ENCODE data around the gene CSRP3. TPM values are rescaled to one million over a fixed set of nuclear protein-coding genes. Genes with fewer than 3 reads are reported as not detected.

The CSRP3 gene
- total and polyA plus RNA-seq, 2 experiments from 2014 or later: 337 to 869 TPM

DNA sequence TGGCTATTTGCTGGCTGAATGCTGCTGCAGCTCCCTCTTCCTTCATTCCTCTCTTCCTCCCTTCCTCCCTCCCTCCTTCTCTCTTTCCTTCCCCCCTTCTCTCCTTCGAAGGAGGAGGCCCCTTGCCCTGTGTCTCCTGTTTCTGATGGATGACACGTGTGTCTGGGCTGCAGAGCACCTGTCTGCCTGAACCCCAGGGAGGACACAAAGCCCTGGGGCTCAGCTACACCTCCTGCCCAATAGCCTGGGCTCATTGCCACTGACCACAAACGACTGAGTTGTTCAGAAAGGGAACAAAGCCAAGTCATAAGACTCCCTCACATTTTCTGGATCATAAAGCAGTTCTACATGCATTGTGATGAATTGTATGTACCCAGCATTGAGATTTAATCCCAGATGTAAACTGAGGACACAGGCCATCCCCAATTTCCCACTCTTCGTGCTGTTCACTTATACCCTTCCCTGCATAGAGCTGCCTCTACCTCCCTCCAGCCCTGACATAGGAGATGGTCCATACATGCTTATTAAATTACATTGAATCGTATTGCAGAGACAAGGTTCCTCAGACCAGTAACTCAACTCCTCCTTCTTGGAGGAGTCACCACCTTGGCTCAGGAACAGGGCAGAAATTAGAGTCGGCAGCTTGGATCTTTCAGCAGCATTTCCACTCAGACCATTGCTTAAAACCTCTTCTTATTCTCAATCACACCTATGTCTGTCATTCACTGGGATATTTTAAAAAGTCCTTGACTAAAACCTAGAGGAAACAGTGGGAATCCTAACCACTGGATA, 1.2 kb downstream of the CSRP3 start:
- peak overlapping the region; percentile 91 for H3K27ac ChIP-seq
- TF ChIP-seq, protein P1, sequence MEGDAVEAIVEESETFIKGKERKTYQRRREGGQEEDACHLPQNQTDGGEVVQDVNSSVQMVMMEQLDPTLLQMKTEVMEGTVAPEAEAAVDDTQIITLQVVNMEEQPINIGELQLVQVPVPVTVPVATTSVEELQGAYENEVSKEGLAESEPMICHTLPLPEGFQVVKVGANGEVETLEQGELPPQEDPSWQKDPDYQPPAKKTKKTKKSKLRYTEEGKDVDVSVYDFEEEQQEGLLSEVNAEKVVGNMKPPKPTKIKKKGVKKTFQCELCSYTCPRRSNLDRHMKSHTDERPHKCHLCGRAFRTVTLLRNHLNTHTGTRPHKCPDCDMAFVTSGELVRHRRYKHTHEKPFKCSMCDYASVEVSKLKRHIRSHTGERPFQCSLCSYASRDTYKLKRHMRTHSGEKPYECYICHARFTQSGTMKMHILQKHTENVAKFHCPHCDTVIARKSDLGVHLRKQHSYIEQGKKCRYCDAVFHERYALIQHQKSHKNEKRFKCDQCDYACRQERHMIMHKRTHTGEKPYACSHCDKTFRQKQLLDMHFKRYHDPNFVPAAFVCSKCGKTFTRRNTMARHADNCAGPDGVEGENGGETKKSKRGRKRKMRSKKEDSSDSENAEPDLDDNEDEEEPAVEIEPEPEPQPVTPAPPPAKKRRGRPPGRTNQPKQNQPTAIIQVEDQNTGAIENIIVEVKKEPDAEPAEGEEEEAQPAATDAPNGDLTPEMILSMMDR (IDR thresholded peaks at IDR 0.05; ENCODE audit: low read depth, low read length): no peak
- H3K4me3 ChIP-seq: peak overlapping the region; percentile 47
- peak in 1 of 2 donors; percentile 83 for DNase-seq (ENCODE audit: low read depth in 1 of 2, low spot score in 1 of 2)
- H3K9me3 ChIP-seq (ENCODE audit: low read depth): no peaks in the 10 kb centered on the region
- no peaks in the 10 kb centered on the region for H3K27me3 ChIP-seq
- H3K4me1 ChIP-seq (ENCODE audit: low read depth): peaks cover 38% of the 10 kb centered on the region
- H3K36me3 ChIP-seq: no peaks in the 10 kb centered on the region

- Histone ChIP-seq H3K4me3 (peak overlapping the region; percentile 47), H3K27me3 (no peaks in the 10 kb centered on the region), H3K36me3 (no peaks in the 10 kb centered on the region), H3K27ac (peak overlapping the region; percentile 91), H3K4me1 (ENCODE audit: low read depth) (peaks cover 44% of the 10 kb centered on the region), H3K9me3 (ENCODE audit: low read depth) (no peaks in the 10 kb centered on the region)
- DNase-seq (ENCODE audit: low read depth in 1 of 2, low spot score in 1 of 2): peak in 1 of 2 donors; percentile 33
- TF ChIP-seq, protein P1 (IDR thresholded peaks at IDR 0.05; ENCODE audit: low read depth, low read length): no peak
Measured at GRCh38 chr11:19199771-19200170, 2.0 kb downstream of the CSRP3 start.

DNA sequence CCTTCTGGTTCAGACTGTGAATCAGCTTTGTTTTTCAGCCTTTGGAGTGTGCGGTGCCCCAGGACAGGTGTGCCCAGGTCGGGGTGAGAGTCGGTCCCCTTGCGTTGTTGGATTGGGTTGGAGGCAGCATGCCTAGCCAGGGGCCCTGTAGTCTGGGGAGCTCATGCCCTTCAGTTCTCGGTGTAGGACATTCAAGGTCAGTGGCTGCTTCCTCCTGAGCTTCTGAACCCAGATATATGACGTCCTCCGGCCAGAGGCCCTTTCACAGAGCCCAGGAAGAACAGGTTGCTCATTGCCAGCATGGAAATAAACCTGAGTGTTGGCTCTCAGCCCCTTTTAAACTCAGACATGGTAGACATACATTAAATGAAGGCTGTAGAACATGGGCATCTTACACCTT, 2.7 kb downstream of the CSRP3 start:
- peak overlapping the region; percentile 91 for H3K27ac ChIP-seq
- no peaks in the 10 kb centered on the region for H3K36me3 ChIP-seq
- no peaks in the 10 kb centered on the region for H3K9me3 ChIP-seq (ENCODE audit: low read depth)
- no peak for DNase-seq (ENCODE audit: low read depth in 1 of 2, low spot score in 1 of 2)
- peak overlapping the region; percentile 47 for H3K4me3 ChIP-seq
- H3K4me1 ChIP-seq (ENCODE audit: low read depth): peaks cover 51% of the 10 kb centered on the region
- H3K27me3 ChIP-seq: no peaks in the 10 kb centered on the region
- TF ChIP-seq, protein P1 (IDR thresholded peaks at IDR 0.05; ENCODE audit: low read depth, low read length): no peak

DNA sequence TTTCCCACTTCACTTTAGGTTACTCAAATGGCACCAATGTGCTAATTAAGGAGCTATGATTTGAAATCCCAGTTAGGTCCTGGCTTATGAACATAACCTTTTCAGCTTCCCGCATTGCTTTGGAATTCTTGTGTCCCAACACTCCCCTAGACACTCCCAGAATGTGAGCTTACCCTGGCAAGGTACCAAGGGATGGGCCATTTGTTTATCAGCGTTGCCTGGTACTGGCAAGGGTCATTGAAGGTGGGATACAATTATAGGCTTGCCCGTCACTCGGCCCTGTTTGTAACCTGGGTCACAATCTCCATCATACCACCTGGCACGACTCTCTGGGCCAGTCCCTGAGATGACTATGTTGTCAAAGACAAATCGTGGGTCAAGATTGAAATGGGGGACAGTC, 5.4 kb downstream of the CSRP3 start:
- no peak for DNase-seq (ENCODE audit: low read depth in 1 of 2, low spot score in 1 of 2)
- Histone ChIP-seq H3K36me3 (peaks cover 10% of the 10 kb centered on the region), H3K27ac (no peak overlapping the region), H3K4me3 (no peak overlapping the region), H3K4me1 (ENCODE audit: low read depth) (peaks cover 60% of the 10 kb centered on the region), H3K27me3 (no peaks in the 10 kb centered on the region), H3K9me3 (ENCODE audit: low read depth) (no peaks in the 10 kb centered on the region)
- TF ChIP-seq, protein P1 (IDR thresholded peaks at IDR 0.05; ENCODE audit: low read depth, low read length): no peak

DNA sequence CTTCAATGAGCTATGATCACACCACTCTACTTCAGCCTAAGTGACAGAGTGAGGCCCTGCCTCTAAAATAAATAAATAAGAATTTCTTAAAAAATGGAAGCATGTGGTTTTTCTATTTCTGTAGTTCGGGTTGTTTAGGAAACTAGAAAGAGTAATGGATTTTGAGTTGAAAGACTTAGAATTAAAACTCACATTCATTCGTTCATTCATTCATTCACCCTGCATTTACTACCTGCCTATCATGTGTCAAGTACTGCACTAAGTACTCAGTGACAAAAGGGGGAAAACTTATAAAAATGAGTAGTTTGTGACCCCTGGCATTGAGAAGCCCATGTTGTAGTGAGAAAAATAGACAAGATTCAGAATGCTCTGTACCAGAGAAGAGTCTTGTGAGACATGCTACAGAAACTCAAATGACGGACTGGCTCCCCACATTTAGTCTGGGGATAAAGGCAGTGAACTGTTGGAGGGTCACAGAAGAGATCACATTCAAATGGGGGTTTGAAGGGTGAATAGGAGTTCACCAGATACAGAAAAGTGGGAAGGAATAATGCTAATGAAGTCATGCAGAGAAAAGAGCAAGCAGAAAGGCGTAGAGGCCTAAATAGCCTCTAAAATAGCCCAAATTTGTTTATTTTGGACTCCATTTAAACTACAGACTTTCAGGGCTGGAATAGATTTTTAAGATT, 7.0 kb downstream of the CSRP3 start:
- no peak for DNase-seq (ENCODE audit: low read depth in 1 of 2, low spot score in 1 of 2)
- no peaks in the 10 kb centered on the region for H3K9me3 ChIP-seq (ENCODE audit: low read depth)
- peaks cover 51% of the 10 kb centered on the region for H3K4me1 ChIP-seq (ENCODE audit: low read depth)
- H3K27ac ChIP-seq: peak overlapping the region; percentile 47
- TF ChIP-seq, protein P1 (IDR thresholded peaks at IDR 0.05; ENCODE audit: low read depth, low read length): no peak
- H3K36me3 ChIP-seq: peaks cover 27% of the 10 kb centered on the region
- H3K27me3 ChIP-seq: no peaks in the 10 kb centered on the region
- no peak overlapping the region for H3K4me3 ChIP-seq
